GM19395 (cell line): ENCODE measurements around the gene DHH.

ENCODE experiments used
- ATAC-seq: cut with Tn5 transposase; IDR thresholded peaks from one replicate; pipeline ENCODE4 v1.9.1; 2021; ENCODE audit warnings: mild to moderate bottlenecking, moderate library complexity; ENCODE audit not compliant: unreplicated experiment

DHH gene

DNA sequence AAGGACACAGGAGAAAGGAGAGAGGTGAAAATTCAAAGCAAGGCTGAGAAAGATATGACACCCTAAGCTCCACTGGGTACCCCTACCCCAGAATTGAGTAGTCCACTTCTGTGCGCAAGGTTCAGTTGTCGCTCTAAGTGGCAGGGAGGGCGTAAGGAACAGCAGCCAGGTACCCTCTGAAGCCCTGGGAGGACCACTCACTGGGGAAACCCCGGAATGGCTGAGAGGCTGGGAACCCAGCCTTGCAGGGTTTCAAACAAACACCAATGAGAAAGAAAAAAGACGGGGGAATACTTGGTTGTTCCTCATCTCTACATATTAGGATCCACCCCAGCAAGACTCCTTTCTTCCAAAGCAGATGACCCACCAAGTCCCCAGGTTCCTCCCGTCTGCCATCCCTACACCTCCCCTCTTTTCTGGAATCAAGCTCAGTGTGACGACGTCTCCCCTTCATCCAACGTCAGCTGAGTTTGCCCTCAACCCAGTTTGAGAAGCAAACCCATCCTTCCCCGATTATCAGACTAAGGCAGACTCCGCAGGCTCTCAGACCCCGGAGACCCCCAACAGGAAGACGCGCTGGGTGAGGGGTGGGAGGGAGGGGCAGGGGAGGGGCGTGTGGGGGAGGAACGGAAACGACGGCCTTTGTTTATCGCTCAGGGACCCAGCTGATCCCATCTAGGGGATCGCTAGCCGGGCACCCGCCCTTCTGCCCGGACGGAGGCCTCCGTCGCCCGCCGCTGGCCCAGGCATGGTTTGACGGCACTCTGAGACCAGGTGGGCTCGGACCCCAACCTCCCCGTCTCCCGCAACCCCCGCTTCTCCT, 15.3 kb upstream of the DHH start:
- no peak for ATAC-seq

DNA sequence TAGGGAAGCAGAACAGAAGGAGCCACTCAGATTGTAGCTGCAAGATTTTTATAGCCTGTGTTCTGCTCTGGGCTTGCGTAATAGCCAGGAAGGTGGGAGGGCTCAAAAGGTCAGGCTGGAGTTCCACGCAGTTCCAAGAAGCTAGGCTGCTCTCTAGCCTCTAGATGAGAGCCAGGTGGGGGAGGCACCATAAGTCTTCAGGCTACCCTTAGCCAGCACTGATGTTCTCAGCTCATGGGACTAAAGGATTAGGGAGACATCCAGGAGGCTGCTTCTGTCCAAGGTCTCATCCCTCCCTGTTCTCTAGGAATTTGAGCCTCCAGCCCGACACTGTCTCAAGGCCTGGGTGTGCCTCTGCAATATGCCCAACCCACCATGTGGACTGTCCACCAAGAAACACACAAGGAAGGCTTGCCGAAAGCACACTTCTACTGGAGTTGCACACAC, 14.4 kb upstream of the DHH start:
- no peak for ATAC-seq

DNA sequence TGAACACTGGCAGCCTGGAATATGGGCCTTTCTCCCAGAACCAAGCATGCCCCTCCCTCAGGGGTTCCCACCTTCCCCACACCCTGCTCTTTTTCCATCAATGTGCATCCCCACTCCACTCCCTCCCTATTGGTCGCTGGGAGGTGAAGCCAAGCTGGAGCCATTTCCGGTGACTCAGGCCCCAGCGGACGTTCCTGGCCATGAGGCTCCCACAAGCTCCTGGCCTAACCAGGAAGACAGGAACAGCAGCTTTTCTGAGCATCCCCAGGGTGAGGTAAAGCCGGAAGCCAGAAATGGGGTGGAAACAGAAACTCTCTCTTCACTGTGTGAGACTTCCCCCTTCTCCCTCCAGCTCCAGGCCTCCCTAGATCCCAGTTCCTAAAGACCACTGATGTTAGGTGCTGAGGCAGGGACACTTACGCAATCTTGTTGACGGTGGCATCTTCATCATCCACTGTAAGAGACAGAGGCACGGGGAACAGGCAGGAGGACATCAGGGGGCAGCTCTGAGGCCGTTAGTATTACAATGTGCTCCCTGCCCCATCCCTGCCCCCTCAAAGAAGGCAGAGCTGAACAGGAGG, 11.0 kb upstream of the DHH start:
- ATAC-seq: no peak

DNA sequence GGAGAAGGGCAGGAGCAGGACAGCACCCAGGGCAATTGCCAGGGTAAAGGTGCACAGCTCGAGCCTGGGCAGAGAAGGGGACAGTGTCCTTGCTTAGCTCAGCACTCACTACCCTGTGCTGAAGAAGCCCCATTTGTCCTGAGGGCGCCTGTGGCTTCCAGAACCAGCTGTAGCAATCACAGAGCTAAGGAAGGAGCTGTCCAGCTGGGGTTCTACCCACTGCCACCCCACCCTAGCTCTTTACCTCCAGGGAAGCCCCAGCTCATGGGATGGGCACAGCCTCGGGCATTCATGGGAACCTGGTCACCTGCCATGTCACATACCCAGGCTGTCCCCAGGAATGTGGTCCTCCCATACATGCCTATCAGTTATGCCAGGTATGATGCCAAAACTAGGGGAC, 10.2 kb upstream of the DHH start:
- no peak for ATAC-seq

DNA sequence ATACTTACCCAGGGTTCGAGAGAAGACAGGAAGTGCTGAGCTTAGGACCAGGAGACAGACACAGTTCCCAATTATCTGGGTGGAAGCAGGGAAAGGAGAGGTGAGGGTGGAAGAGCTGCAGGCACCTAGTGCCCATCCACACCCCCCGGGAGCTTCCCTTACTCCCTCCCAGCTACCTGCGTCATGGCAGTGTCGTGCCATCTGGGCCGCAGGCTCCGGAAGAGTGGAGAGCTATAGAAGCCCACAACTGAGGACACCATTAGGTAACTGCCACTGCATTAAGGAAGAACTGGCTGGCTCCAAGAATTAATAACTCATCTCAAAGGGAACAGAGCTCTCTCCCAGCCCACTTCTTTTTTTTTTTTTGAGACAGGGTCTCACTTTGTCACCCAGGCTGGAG, 5.8 kb upstream of the DHH start:
- no peak for ATAC-seq

DNA sequence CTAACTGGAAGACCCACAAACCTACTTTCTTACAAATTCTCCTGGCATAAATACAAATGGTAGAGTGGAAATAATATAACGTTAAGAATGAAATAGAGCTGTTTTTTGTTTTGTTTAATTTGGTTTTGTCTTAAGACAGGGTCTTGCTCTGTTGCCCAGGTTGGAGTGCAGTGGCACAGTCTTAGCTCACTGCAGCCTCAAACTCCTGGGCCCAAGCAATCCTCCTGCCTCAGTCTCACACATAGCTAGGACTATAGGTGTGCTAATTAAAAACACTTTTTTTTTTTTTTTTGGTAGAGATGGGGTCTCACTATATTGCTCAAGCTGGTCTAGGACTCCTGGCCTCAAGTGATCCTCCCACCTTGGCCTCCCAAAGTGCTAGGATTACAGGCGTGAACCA, 4.1 kb upstream of the DHH start:
- no peak for ATAC-seq

DNA sequence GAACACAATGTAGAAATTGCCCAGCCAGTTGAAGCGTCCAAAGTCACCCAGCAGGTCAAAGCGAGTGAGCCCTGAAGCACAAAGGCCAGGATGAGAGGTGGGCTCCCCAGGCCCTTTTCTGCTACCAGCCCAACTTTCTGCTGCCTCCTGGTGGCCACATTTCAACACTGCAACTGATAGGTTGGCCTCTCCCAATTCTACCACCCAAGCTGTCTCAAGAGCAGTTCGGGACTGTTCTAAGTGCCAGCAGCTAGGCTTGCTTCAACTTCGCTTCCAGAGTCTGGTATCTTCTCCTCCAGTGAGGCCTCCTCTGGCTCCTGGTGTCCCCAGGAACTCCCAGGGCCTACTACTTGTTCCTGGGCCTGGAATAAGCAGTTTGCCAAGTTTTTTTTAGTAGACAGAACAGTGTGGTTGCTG, 3.4 kb upstream of the DHH start:
- ATAC-seq: no peak

DNA sequence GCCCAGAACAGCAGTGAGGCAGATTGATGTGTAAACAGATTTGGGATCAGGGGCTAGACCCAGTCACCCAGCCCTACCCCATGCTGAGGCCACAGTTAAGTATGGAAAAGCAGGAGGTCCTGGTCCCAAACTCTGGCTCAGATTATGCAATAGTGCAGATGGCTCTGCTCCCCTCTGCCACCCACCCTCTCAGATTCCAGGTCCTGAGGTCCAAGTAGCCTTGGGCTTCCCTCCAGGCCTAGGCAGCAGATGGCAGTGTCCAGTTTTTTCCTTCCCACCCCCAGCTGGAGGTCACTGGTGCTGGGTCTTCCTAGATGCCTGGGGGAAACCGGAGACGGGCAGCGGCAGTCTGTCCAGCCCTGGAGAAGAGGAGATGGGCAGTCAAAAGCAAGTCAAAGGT, 2.8 kb upstream of the DHH start:
- no peak for ATAC-seq

DNA sequence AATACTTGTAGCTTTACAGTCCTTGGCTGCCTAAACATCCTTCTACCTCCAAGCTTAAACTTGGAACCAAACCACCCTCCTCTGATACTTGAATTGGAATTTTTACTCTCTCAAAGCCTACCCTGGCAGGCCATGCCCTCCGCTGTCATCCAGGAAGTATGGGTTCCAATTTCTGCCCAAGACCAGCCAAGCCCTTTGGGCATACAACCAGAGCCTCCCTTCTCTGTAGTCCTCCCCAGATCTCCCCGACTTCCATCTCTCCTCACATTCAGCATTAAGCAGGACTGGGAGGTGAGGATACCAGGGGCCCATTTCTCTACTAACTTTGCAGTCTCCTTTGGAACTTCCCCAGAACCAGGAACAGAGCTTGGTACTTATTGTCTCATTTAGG, 369 bp upstream of the DHH start:
- ATAC-seq: no peak

DNA sequence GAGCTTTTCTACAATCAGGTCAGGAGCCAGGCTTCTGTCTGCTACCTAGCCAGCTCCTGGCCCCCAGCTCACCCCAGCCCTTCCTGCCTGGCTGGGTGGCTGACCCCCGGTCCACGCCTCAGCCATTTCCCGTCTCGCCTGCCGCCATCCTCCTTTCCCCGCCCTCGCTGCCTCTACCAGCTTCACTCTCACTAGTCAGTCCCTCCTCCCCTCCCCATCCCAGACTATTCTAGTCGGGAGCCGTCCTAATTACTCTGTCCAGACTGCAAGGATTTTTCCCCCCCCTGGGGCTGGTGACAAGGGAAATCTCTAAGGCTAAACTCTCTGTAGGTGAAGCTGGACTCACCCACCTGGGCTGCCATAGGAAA, 825 bp downstream of the DHH start:
- no peak for ATAC-seq

DNA sequence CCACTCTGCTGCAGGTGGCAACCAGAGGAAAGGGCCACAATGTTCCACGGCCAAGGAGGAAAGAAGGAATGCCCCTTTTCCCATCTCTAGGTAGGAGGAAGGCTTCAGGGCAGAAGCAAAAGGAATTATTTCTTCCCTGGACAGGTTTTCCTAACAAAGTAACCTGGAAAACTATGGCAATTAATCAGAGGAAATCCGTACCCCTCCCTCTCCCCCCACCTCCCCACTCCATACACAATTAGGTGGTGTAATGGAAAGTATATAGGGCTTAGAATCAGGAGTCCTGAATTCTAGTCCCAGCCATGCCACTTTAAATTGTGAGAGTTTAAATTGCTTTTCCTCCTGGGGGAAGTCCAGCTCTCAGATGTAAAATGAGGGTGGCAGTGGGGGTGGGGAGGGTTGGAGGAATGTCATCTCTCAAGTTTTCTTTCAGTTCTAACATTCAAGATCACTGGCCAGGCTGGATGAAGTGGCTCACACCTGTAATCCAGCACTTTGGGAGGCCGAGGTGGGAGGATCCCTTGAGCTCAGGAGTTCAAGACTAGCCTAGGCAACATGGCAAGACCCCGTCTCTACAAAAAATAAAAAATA, 1.7 kb downstream of the DHH start:
- ATAC-seq: no peak

DNA sequence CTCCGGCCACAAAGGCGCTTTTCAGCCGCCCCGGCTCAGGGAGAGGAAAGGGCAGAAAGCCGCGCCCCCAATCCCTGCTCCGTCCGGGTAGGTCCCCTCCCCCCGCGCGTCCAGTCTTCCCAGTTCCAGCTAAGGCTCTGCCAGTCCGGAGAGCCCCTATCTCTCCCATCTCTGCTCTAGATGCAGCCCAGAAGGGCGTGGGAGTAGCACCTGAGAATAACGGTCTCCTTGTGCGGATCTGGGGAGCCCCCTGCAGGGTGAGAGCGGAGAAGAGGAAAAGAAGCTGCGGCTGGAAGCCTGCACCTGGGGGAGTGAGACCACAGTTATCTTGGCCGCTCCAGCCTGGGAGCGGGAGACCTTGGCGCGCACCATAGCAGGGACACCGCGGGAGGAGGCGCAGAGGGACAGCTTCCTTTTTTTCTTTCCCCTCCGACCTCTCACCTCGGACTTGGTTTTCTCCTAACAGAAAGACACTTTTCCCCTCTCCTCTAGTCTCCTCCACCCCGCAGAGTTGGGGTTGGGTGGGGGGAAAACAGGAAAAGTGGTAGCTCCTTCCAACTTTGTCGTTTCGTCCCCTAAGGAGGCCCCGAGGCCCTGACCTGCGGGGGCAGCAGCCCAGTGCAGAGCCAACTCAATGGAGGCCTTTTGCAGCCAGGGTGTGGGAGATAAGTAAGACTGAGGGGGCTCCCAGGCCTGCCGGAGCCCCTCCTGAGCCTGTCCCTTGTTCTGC, 2.4 kb downstream of the DHH start:
- ATAC-seq: no peak

DNA sequence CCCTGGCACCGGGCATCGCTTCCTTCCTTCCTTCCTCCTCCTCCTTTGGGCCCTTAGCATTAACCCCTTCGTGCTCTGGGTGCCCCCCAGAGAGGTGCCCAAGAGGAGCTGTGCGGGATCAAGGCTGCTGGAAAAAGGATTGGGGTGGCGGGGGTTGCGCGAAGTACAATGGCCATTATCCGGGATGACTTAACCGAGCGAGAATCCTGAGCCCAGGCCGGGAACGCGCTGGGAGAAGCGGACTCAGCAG, 2.8 kb downstream of the DHH start:
- ATAC-seq: no peak

DNA sequence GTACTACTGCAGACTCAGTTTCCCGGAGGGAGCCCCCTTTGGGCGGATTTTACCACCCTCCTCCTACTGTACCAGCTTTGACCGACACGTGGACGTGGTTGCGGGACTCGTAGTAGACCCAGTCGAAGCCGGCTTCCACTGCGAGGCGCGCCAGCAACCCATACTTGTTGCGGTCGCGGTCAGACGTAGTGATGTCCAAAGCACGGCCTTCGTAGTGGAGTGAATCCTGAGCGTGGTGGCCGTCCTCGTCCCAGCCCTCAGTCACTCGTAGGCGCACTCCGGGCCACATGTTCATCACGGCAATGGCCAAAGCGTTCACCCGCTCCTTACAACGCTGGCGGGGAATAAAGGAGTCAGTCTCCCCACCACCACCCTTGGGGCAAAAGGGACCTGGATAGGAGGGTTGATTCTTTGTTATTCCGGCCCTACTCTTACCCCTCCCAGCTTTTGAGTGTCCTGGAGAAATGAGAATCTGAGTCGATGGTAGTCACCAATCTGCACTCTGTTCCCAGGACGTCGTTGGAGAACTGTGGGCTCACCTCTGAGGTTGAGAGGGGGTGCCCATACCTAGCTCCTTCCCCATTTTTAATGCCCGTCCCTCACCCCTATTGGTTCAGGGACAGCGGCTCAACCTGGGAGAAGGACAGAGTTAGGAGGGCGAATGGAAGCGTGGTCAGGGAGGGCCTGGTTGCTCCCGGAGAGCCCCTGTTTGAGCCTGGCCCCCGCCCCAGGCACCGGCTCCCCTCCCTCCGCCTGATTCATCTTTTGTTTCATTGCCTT, 3.4 kb downstream of the DHH start:
- ATAC-seq: no peak

DNA sequence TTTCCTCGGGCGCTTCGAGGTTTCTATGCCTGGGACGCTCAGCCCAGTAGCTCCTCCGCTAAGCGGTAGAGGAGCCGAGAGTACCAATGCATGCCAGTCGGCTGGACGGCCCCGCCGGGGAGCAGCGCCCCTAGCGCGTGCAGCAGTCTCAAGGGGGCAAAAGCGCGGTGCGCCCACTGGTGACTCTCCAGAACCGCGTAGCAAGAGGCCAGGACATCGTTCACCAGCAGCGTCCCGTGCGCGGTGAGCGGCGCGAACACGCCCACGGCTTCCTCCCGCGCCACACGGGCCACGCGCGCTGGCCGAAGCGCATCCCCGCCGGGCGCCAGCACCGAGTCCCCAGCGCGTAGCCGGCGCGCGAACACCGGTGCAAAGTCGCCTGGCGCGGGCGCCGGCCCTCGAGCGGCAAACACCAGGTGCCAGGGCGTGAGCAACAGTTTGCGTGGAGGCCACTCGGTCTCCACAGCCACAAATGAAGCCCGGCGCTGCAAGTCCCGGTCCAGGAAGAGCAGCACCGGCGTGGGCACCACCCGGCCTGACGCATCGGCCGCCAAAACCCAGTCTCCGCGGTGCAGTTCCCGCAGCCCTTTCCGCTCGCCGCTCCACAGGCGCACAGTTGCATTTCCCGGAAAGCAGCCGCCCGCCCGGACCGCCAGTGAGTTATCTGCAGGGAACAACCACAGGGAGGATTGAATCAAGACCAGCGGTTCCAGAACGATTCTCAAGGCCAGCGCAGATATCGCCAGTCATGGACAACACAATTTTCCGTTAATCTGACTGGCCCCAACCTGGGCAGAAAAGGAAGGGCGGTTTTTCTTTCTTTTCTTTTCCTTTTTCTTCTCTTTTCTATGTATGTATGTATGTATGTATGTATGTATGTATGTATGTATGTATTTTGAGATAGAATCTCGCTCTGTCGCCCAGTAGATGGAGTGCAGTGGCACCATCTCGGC, 4.5 kb downstream of the DHH start:
- no peak for ATAC-seq

DNA sequence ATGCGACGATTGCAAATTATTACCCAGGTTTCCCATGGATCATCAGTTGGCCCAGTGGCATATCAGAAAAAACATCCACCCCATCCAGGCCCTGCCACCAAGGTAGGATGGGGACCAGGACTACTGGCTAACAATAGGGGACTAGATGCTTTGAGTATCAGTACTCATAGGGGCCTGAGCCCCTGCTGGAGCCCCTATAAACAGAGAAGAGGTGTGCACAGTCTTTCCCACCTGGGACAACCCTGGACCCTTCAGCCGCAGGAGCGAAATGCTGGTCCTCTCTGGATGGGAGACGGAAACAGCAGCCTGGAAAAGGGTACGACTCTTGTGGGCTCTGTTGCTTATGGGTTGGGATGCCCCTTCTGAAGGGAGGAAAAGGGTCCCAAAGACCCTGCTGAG, 5.7 kb downstream of the DHH start:
- ATAC-seq: no peak

DNA sequence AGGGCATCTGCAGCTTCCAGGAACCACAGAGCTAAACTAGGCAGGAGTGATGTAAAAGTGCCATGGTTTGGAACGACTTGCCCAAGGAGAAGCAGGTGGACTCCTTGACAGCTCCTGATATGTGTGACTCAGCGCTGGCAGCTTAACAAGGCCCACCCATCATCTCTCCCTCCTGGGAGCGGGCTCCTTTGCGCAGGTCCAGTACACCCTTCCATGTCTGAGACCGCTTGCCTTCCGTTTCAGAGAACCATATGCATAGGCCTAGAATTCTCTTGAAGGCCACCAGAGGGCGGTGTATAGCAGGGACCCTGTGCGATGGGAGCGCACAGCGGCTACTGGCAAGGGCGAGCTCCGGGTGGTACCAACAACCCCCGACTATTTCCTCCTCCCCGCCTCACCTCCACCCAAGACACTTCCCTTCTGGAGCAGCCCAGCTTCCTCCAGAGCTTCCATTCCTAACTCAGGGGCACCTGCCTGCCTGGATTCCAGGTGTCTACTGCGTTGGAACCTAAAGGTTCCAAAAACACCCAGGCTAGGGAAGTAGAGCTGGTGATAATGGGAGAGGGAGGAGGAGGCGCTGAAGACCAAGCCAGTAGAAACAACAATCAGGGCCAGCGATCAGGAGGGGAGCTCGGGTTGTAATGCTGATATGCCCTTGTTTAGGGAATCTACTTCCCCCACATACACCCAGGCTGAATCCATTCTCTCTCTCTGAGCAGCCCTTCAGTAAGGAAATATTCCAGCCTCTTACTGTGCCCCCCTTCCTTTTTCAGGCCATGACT, 6.3 kb downstream of the DHH start:
- peak; percentile 87 for ATAC-seq

DNA sequence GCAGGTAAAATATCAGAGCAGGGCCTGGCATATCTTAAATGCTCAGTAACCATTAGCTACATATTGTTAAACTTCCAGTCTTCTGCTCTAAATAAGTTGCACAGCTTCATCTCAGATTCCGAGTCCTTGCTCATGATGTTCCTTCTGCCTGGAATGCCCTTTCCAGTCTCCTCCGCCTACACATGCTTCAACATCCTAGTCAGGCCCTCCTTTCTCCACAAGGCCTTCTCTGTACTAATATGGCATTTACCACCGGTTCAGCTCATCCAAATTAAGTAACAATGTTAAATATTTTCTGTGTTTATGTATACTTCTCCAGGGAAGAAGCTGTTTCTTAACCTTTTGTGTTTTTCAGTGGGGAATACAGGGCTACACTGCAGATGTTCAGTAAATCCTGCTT, 8.5 kb downstream of the DHH start:
- no peak for ATAC-seq

DNA sequence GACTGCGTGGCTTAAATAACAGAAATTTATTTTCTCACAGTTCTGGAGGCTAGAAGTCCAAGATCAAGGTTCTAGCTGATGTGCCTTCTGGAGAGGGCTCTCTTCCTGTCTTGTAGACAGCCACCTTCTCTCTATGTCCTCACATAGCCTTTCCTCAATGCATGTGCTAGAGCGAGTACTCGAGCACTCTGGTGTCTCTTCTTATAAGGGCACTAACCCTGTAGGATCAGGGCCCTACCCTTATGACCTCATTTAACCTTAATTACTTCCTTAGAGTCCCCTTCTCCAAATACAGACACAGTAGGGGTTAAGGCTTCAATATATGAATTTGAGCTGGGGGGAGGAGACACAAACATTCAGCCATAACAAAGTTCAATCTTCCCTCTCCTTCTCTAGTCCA, 10.2 kb downstream of the DHH start:
- ATAC-seq: no peak
